Glomerular visceral epithelial cell (primary cell): Measurements from ENCODE around the gene TUBB3.
"Not testable (repeated sequence)": the region's sequence is repeated elsewhere in the genome, so short reads cannot be mapped to it uniquely, and the experiment has no call there.

Experiments used
- DNase-seq: peaks from one replicate; pipeline ENCODE4 v3.0.0-alpha.2; 2016; ENCODE audit errors: extremely low spot score

The TUBB3 gene

DNA sequence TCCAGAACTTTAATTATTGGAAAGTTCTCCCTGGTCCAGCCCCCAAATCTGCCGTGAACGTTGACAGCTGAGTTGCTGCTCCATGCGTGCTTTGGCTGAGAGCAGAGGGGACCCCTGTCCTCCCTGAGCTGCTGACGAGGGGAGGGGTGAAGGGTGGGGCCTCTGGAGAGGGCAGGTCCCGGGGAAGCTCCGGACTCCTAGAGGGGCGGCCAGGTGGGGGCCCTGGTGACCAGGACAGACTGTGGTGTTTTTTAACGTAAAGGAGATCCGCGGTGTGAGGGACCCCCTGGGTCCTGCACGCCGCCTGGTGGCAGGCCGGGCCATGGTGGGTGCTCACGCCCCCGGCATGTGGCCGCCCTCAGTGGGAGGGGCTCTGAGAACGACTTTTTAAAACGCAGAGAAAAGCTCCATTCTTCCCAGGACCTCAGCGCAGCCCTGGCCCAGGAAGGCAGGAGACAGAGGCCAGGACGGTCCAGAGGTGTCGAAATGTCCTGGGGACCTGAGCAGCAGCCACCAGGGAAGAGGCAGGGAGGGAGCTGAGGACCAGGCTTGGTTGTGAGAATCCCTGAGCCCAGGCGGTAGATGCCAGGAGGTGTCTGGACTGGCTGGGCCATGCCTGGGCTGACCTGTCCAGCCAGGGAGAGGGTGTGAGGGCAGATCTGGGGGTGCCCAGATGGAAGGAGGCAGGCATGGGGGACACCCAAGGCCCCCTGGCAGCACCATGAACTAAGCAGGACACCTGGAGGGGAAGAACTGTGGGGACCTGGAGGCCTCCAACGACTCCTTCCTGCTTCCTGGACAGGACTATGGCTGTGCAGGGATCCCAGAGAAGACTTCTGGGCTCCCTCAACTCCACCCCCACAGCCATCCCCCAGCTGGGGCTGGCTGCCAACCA, 4.4 kb upstream of the TUBB3 start, which contains the start of gene MC1R:
MC1R (plus strand) TSS at position 410 of the 895 bp plus-strand sequence; CDS start at position 807, 397 bp downstream.
- no peak for DNase-seq

DNA sequence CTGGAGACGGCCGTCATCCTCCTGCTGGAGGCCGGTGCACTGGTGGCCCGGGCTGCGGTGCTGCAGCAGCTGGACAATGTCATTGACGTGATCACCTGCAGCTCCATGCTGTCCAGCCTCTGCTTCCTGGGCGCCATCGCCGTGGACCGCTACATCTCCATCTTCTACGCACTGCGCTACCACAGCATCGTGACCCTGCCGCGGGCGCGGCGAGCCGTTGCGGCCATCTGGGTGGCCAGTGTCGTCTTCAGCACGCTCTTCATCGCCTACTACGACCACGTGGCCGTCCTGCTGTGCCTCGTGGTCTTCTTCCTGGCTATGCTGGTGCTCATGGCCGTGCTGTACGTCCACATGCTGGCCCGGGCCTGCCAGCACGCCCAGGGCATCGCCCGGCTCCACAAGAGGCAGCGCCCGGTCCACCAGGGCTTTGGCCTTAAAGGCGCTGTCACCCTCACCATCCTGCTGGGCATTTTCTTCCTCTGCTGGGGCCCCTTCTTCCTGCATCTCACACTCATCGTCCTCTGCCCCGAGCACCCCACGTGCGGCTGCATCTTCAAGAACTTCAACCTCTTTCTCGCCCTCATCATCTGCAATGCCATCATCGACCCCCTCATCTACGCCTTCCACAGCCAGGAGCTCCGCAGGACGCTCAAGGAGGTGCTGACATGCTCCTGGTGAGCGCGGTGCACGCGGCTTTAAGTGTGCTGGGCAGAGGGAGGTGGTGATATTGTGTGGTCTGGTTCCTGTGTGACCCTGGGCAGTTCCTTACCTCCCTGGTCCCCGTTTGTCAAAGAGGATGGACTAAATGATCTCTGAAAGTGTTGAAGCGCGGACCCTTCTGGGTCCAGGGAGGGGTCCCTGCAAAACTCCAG, 3.4 kb upstream of the TUBB3 start:
- no peak for DNase-seq

DNA sequence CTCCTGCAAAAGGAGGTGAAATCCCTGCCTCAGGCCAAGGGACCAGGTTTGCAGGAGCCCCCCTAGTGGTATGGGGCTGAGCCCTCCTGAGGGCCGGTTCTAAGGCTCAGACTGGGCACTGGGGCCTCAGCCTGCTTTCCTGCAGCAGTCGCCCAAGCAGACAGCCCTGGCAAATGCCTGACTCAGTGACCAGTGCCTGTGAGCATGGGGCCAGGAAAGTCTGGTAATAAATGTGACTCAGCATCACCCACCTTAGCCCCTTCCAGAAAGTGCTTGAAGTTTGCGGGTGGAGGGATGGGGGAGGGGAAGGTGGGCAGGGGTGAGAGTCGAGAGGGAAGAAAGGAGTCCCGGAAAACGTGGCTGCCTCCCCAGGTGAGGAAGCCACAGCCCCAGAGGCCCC, 2.4 kb upstream of the TUBB3 start:
- peak; percentile 37 for DNase-seq

DNA sequence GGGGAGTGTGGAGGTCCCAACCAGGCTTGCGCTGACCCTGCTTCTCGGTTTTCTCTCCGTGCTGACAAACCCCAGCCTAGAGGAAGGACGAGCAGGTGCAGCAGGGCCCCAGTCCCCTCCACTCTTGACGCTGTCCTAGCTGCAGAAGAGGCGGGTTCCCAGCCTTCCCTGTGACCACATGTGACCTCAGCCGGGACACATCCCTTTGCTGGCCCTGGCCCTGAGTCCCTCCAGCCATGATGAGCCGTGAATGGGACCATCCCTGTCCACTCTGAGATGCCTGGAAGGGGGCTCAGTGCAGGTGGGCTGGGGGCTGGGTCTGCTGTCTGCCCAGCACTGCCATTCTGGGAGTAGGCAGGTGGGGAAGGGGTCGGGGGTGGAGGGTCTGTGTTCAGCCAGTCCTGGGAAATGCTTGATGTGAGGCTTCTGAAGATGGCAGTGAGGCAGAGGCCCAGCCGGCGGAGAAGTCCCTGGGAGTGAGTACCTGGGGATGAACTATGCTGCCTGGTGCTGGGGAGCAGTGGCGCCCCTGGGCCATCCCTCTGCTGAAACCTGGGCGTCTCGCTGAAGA, 1.9 kb upstream of the TUBB3 start:
- no peak for DNase-seq

DNA sequence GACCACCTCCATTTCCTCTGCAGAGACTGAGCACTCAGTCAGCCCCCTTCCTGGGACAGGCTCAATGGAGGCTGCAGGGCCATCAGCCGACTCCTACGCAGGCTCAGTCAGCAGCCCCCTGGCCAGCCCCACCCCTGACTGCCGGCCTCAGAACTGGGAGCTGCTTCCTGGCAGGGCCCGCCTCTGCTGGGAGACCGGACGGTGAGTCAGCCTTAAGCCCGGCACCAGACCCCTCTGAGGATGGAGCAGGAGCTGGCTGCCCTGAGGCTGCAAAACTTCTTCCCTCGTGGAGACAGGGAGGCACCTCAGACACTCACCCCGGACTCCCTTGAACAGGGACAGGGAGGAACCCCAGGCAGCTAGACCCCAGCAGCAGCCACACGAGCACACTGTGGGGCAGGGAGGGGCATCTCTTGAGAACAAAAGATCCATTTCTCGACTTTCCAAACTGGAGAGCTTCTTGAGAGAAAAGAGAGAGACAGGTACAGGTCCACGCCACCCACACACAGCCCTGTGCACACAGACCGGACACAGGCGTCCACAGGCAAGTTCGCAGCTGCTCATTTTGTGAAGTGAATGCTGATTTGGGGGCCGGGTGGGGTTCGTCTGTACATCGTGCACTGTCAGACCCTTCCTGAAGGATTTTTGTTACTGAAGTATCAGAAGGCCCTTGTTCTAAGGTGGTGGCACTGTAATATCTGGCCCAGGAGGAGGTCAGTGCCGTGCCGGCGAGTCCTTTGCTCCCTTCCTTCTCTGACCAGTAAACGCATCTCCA, 1.3 kb upstream of the TUBB3 start:
- peak; percentile 91 for DNase-seq

DNA sequence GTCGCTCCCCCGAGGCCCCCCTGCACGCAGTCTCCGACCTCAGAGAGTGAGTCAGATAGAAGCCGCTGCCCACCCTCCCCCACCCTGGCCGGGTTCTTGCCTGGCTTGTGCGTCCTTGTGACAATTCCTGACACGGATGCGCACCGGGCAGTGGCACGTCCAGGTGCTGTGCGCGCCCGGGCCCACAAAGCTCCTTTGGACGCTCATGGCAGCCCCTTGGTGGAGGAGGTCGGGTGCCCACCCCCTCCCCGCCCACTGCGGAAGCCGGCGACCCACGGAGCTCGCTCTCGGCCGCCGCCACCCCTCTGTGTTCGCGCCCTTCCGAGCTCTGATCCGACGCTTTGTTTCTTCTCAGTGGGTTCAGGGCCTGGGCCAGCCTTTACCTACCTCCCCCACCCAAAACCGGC, 662 bp upstream of the TUBB3 start:
- DNase-seq: peak; percentile 90

DNA sequence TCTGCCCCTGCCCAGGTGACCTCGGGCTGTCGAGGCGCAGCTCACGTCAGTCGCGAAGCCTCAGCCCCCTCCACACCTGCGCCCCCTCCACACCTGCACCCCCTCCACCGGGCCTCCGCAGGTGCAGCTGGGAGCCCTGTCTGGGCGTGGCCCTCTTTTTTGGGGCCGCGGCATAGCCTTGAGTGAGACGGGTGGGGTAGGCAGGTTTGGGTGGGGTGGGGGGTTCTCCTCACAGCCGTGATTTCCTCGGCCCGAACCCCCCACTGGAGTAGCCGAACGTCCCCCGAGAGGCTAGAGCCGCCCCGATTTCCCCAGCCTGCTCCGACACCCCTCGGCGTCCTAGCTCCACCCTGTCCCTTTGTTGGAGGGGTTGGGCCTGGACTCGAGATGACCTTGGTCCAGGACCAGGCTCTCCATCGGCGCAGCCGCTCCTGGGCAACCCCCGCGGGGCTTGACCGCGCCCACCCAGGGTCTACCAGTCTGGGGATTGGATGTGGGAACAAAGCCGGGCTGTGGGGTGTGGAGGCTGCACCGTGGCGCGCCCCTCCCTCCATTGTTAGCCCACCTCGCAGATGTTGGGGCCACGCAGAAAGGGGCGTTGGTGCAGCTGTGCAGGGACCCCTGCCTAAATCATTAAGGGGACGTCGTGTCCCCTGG, 626 bp downstream of the TUBB3 start:
- no peak for DNase-seq

DNA sequence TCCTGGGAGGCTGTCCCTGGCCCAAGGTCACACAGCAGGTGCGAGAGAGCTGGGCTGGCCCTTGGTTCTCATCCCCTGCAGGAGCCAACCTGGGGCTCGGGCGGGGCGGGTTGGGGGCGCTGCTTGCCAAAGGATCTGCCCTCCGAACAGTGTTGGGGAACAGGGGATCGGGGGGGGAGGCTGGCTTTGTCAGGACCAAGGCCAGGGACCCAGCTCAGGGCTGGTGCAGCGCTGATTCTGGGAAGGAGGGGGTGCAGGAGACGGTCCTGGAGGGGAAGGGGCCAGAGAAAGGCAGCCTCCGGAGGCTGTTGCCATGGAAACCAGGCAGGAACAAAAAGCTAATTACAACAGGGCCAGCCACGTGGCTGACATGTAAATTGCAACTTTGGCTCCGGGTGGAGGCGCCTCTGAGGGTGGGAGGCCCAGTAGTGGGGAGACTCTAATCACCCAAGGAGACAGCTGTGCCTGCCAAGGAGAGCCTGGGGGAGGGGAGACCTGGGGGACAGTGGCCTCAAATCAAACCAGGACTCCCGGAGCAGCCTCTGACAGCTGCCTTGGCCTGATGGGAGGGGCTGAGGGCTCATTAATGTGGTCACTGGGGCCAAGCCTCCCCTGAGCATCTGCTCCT, 1.3 kb downstream of the TUBB3 start:
- peak; percentile 43 for DNase-seq

DNA sequence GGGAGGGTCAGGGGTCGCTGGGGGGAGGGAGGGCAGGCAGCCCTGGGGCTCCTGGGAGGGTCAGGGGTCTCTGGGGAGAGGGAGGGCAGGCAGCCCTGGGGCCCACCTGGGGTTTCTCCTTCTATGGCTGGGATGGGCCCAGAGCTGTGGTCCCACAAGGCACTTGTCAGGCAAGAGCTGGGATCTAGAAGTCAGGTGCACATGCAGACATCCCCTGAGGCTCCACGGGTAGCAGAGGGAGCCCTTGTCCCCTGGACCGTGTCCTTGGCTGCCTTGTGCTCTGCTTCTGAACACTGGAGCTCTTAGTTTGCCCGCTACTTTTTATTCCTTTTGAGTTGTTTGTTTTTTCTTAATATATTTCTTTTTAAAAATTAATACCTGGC, 1.8 kb downstream of the TUBB3 start:
- DNase-seq: no peak

DNA sequence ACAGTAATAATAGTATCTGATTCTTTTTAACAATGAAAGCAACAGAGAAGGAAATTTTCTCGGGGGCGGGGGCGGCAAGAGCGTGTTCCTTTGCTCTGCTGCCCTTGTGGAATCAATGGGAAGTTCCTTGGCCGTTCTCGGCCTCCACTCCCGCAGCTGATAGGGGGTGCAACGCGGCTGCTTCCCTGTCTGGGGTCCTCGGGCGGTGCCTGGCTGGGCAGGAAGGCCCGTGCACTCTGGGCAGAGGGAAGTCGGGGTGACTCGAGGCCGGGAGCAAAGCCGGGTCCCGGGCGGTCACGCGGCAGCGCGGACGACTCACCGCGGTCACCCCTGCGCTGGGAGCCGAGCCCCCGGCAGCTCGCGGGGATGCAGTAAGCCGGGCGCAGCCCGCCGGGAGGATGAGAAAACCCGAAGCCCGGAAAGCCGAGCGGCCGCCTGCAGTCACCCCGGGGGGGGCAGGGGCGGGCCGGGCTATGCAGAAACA, 2.5 kb downstream of the TUBB3 start:
- peak; percentile 31 for DNase-seq

DNA sequence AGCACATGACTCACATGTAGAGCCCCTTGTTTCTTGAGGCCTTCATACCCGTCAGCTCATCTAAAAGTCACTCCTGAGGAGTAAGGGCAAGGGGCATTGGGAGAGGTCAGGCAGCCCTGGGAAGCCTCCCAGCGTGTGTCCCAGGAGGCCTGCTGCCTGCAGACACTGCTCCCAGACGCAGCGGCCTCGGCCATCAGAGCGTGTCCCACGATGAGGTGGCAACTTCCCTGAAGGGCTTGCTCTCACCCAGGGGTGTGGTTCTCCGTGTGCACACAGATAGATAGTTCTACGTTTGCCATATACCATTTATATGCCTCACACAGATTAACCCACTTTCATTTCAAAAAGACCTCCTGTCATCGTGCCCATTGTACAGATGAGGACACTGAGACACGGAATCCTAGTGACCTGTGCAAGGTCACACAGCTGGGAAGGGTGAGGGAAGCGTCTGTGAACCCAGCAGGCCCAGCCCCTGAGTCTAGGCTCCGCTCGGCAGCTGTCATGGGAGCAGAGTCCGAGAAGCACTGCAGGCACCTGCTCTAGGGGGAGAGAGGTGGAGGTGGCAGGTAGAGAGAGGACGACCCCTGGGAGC, 8.3 kb downstream of the TUBB3 start:
- DNase-seq: no peak

DNA sequence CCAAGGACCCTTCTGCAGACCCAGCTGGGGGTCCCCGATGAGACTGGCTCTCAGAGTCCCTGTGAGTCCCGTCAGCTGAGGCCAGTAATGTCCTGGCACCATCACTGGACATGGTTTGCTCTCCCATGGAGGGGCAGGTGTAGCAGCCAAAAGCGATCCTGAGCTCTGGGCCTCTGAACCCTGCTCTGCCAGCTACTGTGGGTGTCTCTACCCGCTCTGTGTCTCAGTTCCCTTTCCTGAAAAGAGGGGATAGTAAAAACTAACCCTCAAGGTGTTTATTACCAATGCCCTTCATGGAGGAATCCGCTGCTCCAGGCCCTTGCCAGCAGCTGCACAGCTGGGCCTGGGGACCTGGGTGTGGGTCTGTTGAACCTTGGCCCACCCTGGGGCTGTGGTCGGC, 8.8 kb downstream of the TUBB3 start:
- DNase-seq: no peak

DNA sequence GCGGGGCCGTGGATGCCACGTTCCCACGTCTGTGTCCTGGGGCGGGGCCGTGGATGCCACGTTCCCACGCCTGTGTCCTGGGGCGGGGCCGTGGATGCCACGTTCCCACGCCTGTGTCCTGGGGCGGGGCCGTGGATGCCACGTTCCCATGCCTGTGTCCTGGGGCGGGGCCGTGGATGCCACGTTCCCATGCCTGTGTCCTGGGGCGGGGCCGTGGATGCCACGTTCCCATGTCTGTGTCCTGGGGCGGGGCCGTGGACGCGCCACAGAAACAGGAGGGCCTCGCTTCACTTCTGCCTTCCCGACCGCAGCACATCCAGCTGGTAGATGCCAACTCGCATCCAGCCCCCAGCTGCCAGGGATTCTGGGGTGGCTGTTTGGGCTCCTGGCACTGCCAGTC, 10.9 kb downstream of the TUBB3 start:
- DNase-seq: not testable (repeated sequence)

DNA sequence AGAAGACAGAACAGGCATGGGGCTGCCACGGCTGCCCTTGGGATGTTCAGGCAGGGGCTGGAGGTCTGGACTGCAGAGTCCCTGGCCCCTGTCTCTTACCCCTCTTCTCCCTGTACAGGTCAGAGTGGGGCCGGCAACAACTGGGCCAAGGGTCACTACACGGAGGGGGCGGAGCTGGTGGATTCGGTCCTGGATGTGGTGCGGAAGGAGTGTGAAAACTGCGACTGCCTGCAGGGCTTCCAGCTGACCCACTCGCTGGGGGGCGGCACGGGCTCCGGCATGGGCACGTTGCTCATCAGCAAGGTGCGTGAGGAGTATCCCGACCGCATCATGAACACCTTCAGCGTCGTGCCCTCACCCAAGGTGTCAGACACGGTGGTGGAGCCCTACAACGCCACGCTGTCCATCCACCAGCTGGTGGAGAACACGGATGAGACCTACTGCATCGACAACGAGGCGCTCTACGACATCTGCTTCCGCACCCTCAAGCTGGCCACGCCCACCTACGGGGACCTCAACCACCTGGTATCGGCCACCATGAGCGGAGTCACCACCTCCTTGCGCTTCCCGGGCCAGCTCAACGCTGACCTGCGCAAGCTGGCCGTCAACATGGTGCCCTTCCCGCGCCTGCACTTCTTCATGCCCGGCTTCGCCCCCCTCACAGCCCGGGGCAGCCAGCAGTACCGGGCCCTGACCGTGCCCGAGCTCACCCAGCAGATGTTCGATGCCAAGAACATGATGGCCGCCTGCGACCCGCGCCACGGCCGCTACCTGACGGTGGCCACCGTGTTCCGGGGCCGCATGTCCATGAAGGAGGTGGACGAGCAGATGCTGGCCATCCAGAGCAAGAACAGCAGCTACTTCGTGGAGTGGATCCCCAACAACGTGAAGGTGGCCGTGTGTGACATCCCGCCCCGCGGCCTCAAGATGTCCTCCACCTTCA, 11.7 kb downstream of the TUBB3 start:
- no peak for DNase-seq

DNA sequence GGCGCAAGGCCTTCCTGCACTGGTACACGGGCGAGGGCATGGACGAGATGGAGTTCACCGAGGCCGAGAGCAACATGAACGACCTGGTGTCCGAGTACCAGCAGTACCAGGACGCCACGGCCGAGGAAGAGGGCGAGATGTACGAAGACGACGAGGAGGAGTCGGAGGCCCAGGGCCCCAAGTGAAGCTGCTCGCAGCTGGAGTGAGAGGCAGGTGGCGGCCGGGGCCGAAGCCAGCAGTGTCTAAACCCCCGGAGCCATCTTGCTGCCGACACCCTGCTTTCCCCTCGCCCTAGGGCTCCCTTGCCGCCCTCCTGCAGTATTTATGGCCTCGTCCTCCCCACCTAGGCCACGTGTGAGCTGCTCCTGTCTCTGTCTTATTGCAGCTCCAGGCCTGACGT, 12.5 kb downstream of the TUBB3 start:
- DNase-seq: not testable (repeated sequence)

DNA sequence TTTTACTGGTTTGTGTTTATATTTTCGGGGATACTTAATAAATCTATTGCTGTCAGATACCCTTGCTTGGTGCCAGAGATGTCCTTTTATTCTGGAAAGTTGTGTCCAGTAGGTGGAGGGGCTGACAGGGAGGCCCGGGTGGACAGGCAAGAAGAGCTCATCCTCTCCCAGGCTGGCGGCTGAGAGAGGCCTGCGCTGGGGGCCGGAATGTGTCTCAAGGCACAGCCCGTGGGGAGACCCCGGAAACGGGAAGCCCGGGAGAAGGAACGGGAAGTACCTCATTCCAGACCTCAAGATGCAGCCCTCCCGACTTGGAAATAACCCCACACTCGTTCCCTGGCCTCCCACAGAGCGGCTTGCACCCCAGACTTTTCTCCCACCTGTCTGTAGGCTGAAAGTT, 12.9 kb downstream of the TUBB3 start:
- no peak for DNase-seq

DNA sequence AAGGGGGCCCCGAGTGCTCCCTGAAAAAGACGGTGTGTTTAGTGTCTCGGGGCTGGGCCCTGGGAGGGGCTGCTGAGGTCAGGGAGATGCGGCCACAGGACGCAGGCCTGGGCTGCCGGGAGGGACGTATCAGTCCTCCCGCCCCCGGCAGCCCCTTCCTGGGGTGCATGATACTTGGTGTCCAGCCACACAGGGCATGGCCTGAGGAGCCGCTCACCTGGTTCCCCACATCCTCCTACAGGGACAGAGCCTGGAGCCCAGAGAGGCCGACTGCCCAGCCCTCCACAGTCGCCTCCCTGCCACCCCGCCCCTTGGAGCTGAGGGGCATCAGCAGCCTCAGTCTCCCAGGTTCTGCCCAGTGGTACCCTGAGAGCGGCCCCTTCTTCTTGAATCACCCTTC, 13.4 kb downstream of the TUBB3 start:
- DNase-seq: no peak

DNA sequence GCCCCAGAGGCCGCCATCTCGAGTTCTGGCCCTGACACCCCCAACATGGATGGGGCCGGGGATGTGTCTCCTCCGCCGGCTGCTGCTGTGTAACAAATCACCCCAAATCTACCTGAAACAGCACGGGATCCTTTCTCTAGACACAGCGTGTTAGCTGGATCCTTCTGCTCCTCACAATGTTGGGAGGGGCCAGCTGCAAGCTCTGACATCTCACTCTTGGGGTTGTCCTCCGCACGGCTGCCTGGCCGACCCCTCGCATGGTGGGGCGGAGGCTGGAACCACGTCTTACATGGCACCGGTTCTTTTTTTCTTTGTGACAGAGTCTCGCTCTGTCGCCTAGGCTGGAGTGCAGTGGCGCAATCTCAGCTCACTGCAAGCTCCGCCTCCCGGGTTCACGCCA, 13.8 kb downstream of the TUBB3 start:
- DNase-seq: no peak
